Upper lobe of left lung (tissue), 6 donors: Measurements from ENCODE around the gene CEACAM19. TPM values are rescaled to one million over a fixed set of nuclear protein-coding genes. Genes with fewer than 3 reads are reported as not detected.

Source experiments
- ATAC-seq, 2 donors: fragments of 200-7000 bp; cut with Tn5 transposase; one replicate each; pipeline ENCODE4 v1.9.1; 2022; ENCODE audit warnings: mild to moderate bottlenecking in 2 of 2, moderate library complexity in 2 of 2; ENCODE audit not compliant: low FRiP score in 2 of 2
- DNase-seq, 2 donors: peaks; one replicate each; pipeline ENCODE4 v3.0.0-alpha.2; 2019 to 2020
- H3K27ac ChIP-seq, 4 donors: fragments of 200-600 bp; sonication (generic); one replicate each; pipeline ENCODE4 v1.5.1; 2016 to 2019
- H3K27me3 ChIP-seq, 4 donors: fragments of 200-600 bp; sonication (generic); one replicate each; pipeline ENCODE4 v1.5.1; 2017 to 2019
- H3K36me3 ChIP-seq, 4 donors: fragments of 200-600 bp; sonication (generic); one replicate each; pipeline ENCODE4 v1.5.1; 2016 to 2019
- H3K4me1 ChIP-seq, 4 donors: fragments of 200-600 bp; sonication (generic); one replicate each; pipeline ENCODE4 v1.5.1; 2018 to 2019
- H3K4me3 ChIP-seq, 4 donors: fragments of 200-600 bp; sonication (generic); one replicate each; pipeline ENCODE4 v1.5.1; 2017 to 2019; ENCODE audit warnings: mild to moderate bottlenecking in 2 of 4, moderate library complexity in 1 of 4
- H3K9me3 ChIP-seq, 4 donors: fragments of 200-600 bp; sonication (generic); one replicate each; pipeline ENCODE4 v1.5.1; 2018 to 2019
- CTCF ChIP-seq, 6 experiments: fragments of 450-650 bp in 4 of 6; fragments of 200-600 bp in 2 of 6; sonication (generic) in 2 of 6; IDR thresholded peaks; one replicate each; pipeline ENCODE4 v1.5.1; 2016 to 2019; ENCODE audit warnings: antibody characterized with exemption in 6 of 6
- EP300 ChIP-seq, 4 donors: sonication (generic); formaldehyde crosslinking; IDR thresholded peaks; one replicate each; pipeline ENCODE4 v1.5.1; 2017; ENCODE audit warnings: antibody characterized with exemption in 4 of 4, control low read depth in 2 of 4
- POLR2A ChIP-seq, 4 donors: fragments of 450-650 bp; IDR thresholded peaks; one replicate each; pipeline ENCODE4 v1.5.1; 2016 to 2017; ENCODE audit warnings: antibody characterized with exemption in 4 of 4, mild to moderate bottlenecking in 2 of 4
- POLR2AphosphoS5 ChIP-seq, 2 donors: sonication (generic); formaldehyde crosslinking; IDR thresholded peaks; one replicate each; pipeline ENCODE4 v1.5.1; 2017; ENCODE audit warnings: antibody characterized with exemption in 2 of 2
- WGBS, 2 donors: methylation state at CpG; one replicate each; pipeline ENCODE4 v1.1.5; 2017 to 2018; 5-methylcytosine and 5-hydroxymethylcytosine counted together
- total RNA-seq, 6 donors: library from RNA; depleted of rRNA in 4 of 6; stranded (reverse); fragments of >200 nt in 4 of 6; gene quantifications; one replicate each; pipeline versions ENCODE4 v1.1.0 to v1.2.1, GENCODE V29; 2016 to 2021
- donor health status: DM: no; HTN: no; CAD: no; lungs with moderate emphysema.
- donor health status: DM: no; HTN: yes; CAD: no; lungs with severe emphysema.

The CEACAM19 gene
- total RNA-seq, 6 donors from 2014 or later, result 2.8 to 13.6 (median 7.2) TPM

- no peaks in the 10 kb centered on the region for H3K27me3 ChIP-seq
- 84 to 86% methylated on average over 12 of the region's 12 CpGs for WGBS, 2 donors
- DNase-seq (peak in 1 of 2 donors; percentile 89), ATAC-seq (no peak)
- H3K9me3 ChIP-seq, result no peaks in the 10 kb centered on the region
- H3K4me3 ChIP-seq, result no peak overlapping the region
- TF ChIP-seq POLR2A (IDR thresholded peaks at IDR 0.05), result no peak
- no peak for TF ChIP-seq EP300 (IDR thresholded peaks at IDR 0.05)
- no peak for TF ChIP-seq CTCF (IDR thresholded peaks at IDR 0.05)
- TF ChIP-seq POLR2AphosphoS5 (IDR thresholded peaks at IDR 0.05), result no peak
- H3K4me1 ChIP-seq, result peaks cover 40 to 48% (median 44%) of the 10 kb centered on the region in 4 donors
- H3K36me3 ChIP-seq, result no peaks in the 10 kb centered on the region
- peak overlapping the region in 2 of 4 donors; percentile 18 to 63 for H3K27ac ChIP-seq
These were observed 55.2 kb downstream of the CEACAM19 start for GRCh38 chr19:44726465-44726864.

GRCh38 chr19:44728178-44728577 lies 56.9 kb downstream of the CEACAM19 start:
- H3K4me1 ChIP-seq, result peaks cover 27 to 33% (median 31%) of the 10 kb centered on the region in 4 donors
- WGBS, 2 donors, result 68% methylated on average over 6 of the region's 6 CpGs
- H3K27me3 ChIP-seq, result no peaks in the 10 kb centered on the region
- no peaks in the 10 kb centered on the region for H3K9me3 ChIP-seq
- no peak overlapping the region for H3K27ac ChIP-seq
- DNase-seq (no peak), ATAC-seq (no peak)
- no peak overlapping the region for H3K4me3 ChIP-seq
- no peak for TF ChIP-seq POLR2AphosphoS5 (IDR thresholded peaks at IDR 0.05)
- TF ChIP-seq EP300 (IDR thresholded peaks at IDR 0.05), result no peak
- TF ChIP-seq CTCF (IDR thresholded peaks at IDR 0.05), result no peak
- no peak for TF ChIP-seq POLR2A (IDR thresholded peaks at IDR 0.05)
- H3K36me3 ChIP-seq, result no peaks in the 10 kb centered on the region

- H3K27ac ChIP-seq, result no peak overlapping the region
- H3K4me1 ChIP-seq, result peaks cover 13 to 19% (median 17%) of the 10 kb centered on the region in 4 donors
- no peaks in the 10 kb centered on the region for H3K27me3 ChIP-seq
- TF ChIP-seq POLR2AphosphoS5 (IDR thresholded peaks at IDR 0.05), result no peak
- TF ChIP-seq CTCF (IDR thresholded peaks at IDR 0.05), result no peak
- no peak for TF ChIP-seq EP300 (IDR thresholded peaks at IDR 0.05)
- TF ChIP-seq POLR2A (IDR thresholded peaks at IDR 0.05), result no peak
- no peaks in the 10 kb centered on the region for H3K9me3 ChIP-seq
- ATAC-seq (no peak), DNase-seq (no peak)
- WGBS, 2 donors, result 88 to 91% methylated on average over 8 of the region's 8 CpGs
- H3K4me3 ChIP-seq, result no peak overlapping the region
- H3K36me3 ChIP-seq, result no peaks in the 10 kb centered on the region
These were observed 58.3 kb downstream of the CEACAM19 start for GRCh38 chr19:44729516-44730033.

- WGBS, 2 donors, result 92 to 93% methylated on average over 5 of the region's 5 CpGs
- no peak for DNase-seq
These were observed 59.8 kb downstream of the CEACAM19 start for GRCh38 chr19:44731081-44731480.

More at GRCh38 chr19:44731081-44731480, 59.8 kb downstream of the CEACAM19 start:
- Histone ChIP-seq H3K4me1 (peaks cover 0 to 4% (median 2%) of the 10 kb centered on the region in 4 donors), H3K9me3 (no peaks in the 10 kb centered on the region), H3K27ac (no peak overlapping the region), H3K4me3 (no peak overlapping the region), H3K27me3 (no peaks in the 10 kb centered on the region), H3K36me3 (no peaks in the 10 kb centered on the region)
- TF ChIP-seq EP300 (IDR thresholded peaks at IDR 0.05) (no peak), POLR2A (IDR thresholded peaks at IDR 0.05) (no peak), CTCF (IDR thresholded peaks at IDR 0.05) (no peak), POLR2AphosphoS5 (IDR thresholded peaks at IDR 0.05) (no peak)
- ATAC-seq, result no peak
